ENCODE measurements around the gene MEIOSIN. TPM values are rescaled to one million over a fixed set of nuclear protein-coding genes. Genes with fewer than 3 reads are reported as not detected.

MEIOSIN gene
- total and polyA plus RNA-seq, 9 of the 15 experiments (the other 6 are each of a cell fraction or from before 2014, with no cell fraction given), result 0.06 to 2.0 (median 0.76) TPM

- intact Hi-C loops (cut with micrococcal nuclease), result no loop called here
- BruUV-seq (replicated peaks), result no TSS peak
- DNase-seq (ENCODE audit: extremely low read depth in 1 of 4, low spot score in 3 of 4) (peak in 1 of 4 experiments; percentile 33), ATAC-seq (no peak), FAIRE-seq (peak; percentile 29)
- POLR2A ChIA-PET, result interaction anchor here (1.5 kb wide), 1 partner anchor 18 kb away, joined by 3 read pairs; the partner anchor contains the start of gene DMWD
- Histone ChIP-seq H3K9me3 (replicated peaks; ENCODE audit: control insufficient read depth, insufficient read depth, low read depth, low read length) (no peaks in the 10 kb centered on the region), H3K27me3 (ENCODE audit: control insufficient read depth in 2 of 2, insufficient read depth in 2 of 2, low read length in 2 of 2) (no peaks in the 10 kb centered on the region), H4K20me1 (replicated peaks; ENCODE audit: control insufficient read depth, insufficient read depth, low read length) (peaks cover under 1% of the 10 kb centered on the region; the same call in 1 of the 2 replicates), H3K4me3 (no peak overlapping the region), H3K36me3 (ENCODE audit: control insufficient read depth, insufficient read depth, low read length) (peaks cover 28% of the 10 kb centered on the region; the same call in 2 of the 3 replicates), H3K79me2 (ENCODE audit: control insufficient read depth, insufficient read depth, low read length) (no peaks in the 10 kb centered on the region), H2AFZ (ENCODE audit: low read depth, low read length) (no peak overlapping the region), H3K4me2 (ENCODE audit: insufficient read depth, low read length) (no peak overlapping the region), H3K27ac (ENCODE audit: extremely low read depth, low read depth, low read length) (no peak overlapping the region), H3K9me1 (ENCODE audit: control insufficient read depth, insufficient read depth, low read length) (peaks cover 5% of the 10 kb centered on the region), H3K4me1 (replicated peaks in 1 of 2; ENCODE audit: control insufficient read depth in 2 of 2, insufficient read depth in 2 of 2, low read length in 2 of 2) (peaks cover 6 to 53% of the 10 kb centered on the region in 2 experiments), H3K9ac (ENCODE audit: insufficient read depth in 1 of 2, low read depth in 2 of 2, low read length in 2 of 2) (no peak overlapping the region)
- TF ChIP-seq MAX (CRISPR knock-in tag; IDR thresholded peaks at IDR 0.05), result peak; percentile 67; the same call in 1 of the 2 replicates
- TF ChIP-seq ZBTB49 (CRISPR knock-in tag; IDR thresholded peaks at IDR 0.05; ENCODE audit: borderline replicate concordance), result no peak
- peak in 2 of 3 experiments; percentile 24 to 55; a peak in 3 of 6 replicates for TF ChIP-seq CTCF (IDR thresholded peaks at IDR 0.05 in 2 of 3, conservative IDR thresholded peaks at IDR 0.05 in 1 of 3; ENCODE audit: insufficient read depth in 2 of 3, low read depth in 1 of 3, low read length in 3 of 3)
- no peak for TF ChIP-seq GMEB1 (CRISPR knock-in tag; IDR thresholded peaks at IDR 0.05)
- WGBS (ENCODE audit: insufficient coverage, low coverage, missing lambda C conversion rate), result 71% methylated on average over 8 of the region's 9 CpGs
- CTCF ChIA-PET (ENCODE audit: low intra/inter-chr PET ratio), result no interaction called here
- in situ Hi-C loops (cut with MboI), result no loop called here
These were observed 41.5 kb downstream of the MEIOSIN start for GRCh38 chr19:45774765-45775164.
